ES-I3 (cell line): ENCODE data around the gene PDIK1L.
A peak's percentile ranks its signal among the peaks of the same experiment; 100 is the strongest.

Experiments
- H3K36me3 ChIP-seq: 2 replicates; pipeline ENCODE4 v1.6.1; 2013; ENCODE audit warnings: mild to moderate bottlenecking, low read length, control low read depth, moderate library complexity; ENCODE audit not compliant: insufficient read depth
- H3K4me1 ChIP-seq: 2 replicates; pipeline ENCODE4 v1.6.1; 2013; ENCODE audit warnings: mild to moderate bottlenecking, control low read depth, low read length; ENCODE audit not compliant: insufficient read depth
- H3K9ac ChIP-seq: 2 replicates; pipeline ENCODE4 v1.6.1; 2013; ENCODE audit warnings: low read depth, mild to moderate bottlenecking, low read length, moderate library complexity
- H3K9me3 ChIP-seq: 2 replicates; pipeline ENCODE4 v1.6.1; 2013; ENCODE audit warnings: mild to moderate bottlenecking, low read length, moderate library complexity; ENCODE audit not compliant: control insufficient read depth, insufficient read depth

Gene PDIK1L

DNA sequence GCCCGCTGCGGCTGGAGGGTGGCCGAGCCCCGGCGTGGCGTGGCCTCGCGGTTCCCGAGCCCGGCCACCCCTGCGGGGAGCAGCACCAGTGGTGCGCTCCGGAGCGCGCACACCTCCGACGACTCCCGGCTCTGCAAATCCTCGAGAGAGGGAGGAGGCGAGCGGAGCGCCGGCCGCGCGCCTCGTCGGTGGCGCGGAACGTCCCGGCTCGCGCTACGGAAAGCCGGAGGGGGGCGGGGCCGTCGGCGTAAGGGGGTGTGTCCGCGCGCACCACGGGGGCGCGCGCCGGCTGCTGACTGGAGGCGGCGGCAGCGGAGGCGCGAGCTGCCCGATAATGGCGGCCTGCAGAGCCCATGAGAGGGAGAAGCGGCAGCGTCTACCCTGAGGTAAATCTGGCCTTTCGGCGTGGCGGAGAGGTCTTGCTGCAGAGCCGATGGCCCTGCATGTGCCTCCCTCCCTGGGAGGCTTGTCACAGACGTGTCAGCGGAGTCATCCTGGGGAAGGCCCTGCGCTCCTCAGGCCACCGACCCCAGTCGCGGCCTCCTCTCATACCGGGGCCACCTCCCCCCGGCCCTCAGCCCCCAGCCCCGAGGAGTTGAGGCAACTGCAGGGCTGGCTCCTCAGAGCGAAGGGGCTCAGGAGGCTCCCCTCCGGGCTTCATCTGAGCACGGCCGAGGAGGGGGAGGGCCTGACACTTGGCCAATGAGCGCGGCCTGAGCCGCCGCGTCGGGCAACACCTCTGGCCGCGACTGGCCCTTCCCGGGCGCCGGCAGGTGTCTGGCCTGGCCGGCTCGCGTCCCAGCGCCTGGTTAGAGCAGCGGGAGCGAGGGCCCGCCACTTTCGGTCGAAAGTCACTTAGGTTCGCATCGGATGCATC, at the start of gene PDIK1L:
Gene PDIK1L, plus strand, starts transcription at position 295 of the 877 bp plus-strand sequence. CDS start 2,485 bp downstream, outside the sequence.
- H3K36me3 ChIP-seq, result no peaks in the 10 kb centered on the region
- H3K4me1 ChIP-seq, result peaks cover 4% of the 10 kb centered on the region; the same call in 1 of the 2 replicates
- no peaks in the 10 kb centered on the region for H3K9me3 ChIP-seq
- peak within 1 kb of the TSS; percentile 93 for H3K9ac ChIP-seq

DNA sequence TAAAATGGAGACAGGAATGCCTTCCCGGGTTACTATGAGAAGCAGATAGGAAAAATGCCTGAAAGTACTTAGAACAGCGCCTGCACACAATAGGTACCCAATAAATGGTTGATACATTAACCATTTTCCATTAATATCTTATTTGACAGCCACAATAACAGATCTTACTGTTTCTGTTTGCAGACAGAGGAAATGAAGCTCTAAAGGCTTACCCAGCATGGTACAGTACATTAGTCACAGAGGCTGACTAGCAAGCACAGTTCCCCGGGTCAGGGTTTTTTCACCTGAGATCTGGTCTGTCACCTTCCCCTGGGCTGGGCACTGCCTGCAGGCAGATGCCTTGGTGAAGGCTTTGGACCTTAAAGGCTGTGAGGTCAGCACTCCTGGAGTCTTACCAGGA, 47.1 kb upstream of the PDIK1L start:
- Histone ChIP-seq H3K9me3 (no peaks in the 10 kb centered on the region), H3K4me1 (peaks cover 5% of the 10 kb centered on the region; the same call in 1 of the 2 replicates), H3K36me3 (no peaks in the 10 kb centered on the region), H3K9ac (no peak overlapping the region)

GRCh38 chr1:26066160-26066559, 45.5 kb upstream of the PDIK1L start:
- no peaks in the 10 kb centered on the region for H3K9me3 ChIP-seq
- H3K4me1 ChIP-seq, result peaks cover 5% of the 10 kb centered on the region; the same call in 1 of the 2 replicates
- no peaks in the 10 kb centered on the region for H3K36me3 ChIP-seq
- H3K9ac ChIP-seq, result no peak overlapping the region

DNA sequence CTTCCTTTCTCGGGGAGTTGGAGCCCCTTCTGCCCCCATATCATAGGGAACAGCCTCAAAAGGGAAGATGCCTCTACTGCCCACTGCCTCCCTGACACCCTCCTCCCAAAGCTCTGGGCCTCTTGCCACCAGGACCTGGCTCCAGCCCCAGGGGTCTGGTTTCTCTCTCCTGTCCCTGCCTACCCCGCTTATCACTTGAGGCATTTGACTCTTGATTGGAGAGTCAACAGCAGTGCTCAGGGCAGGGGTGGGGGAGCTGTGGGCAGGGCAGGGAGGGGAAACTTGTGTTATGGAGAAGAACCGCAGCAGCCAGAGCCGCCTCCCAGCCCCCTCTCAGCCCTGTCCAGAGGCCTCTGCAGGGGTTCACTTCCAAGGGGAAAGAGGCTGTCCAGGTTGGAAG, 44.8 kb upstream of the PDIK1L start:
- peaks cover 5% of the 10 kb centered on the region; the same call in 1 of the 2 replicates for H3K4me1 ChIP-seq
- H3K9me3 ChIP-seq, result no peaks in the 10 kb centered on the region
- H3K36me3 ChIP-seq, result no peaks in the 10 kb centered on the region
- no peak overlapping the region for H3K9ac ChIP-seq

DNA sequence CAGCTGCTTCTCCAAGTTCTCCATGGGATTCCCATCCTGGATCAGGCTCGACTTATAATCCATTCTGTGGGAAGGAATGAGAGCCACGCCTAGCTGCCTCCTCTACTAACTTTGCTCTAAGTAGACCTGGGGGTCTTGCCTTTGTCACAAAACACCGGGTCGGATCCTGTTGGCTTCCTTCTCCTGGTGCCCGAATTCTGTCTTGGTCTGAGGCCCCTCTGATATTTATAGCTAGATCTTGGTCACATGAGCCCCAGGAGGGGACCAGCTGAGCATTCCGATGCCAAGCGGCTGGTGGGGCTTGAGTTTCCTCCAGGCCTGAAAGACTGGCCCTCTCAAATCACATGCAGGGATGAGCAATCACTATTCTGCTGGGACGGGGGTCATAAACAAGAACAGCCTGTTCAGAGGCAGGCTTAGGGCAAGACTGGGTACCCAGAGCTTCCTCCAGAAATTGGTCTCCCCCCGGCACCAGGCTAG, 44.2 kb upstream of the PDIK1L start, which contains the start of gene TRIM63:
Gene TRIM63, minus strand, starts transcription at position 199 of the 480 bp plus-strand sequence. Its CDS starts 136 bp downstream, at position 63.
- no peaks in the 10 kb centered on the region for H3K36me3 ChIP-seq
- no peak within 1 kb of the TSS for H3K9ac ChIP-seq
- no peaks in the 10 kb centered on the region for H3K9me3 ChIP-seq
- H3K4me1 ChIP-seq, result peaks cover 5% of the 10 kb centered on the region; the same call in 1 of the 2 replicates

DNA sequence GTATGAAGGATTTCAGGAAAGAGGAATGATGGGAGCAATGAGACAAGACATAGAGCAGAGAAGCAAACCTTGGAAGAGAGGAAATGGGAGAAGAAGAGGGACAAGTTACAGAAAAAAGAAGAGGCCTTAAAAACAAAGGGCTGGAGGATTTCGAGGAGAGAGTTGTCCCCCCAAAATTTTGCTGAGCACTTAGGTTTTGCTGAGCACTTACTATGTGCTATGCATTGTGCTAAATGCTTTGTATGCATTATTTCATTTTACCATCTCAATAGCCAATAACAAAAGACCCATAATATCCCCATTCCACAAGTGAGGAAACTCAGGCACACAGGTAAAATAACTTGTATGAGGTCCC, 41.7 kb upstream of the PDIK1L start:
- no peak overlapping the region for H3K9ac ChIP-seq
- peaks cover 5% of the 10 kb centered on the region; the same call in 1 of the 2 replicates for H3K4me1 ChIP-seq

GRCh38 chr1:26070296-26070962, 41.2 kb upstream of the PDIK1L start:
- peaks cover 5% of the 10 kb centered on the region; the same call in 1 of the 2 replicates for H3K4me1 ChIP-seq
- H3K36me3 ChIP-seq, result no peaks in the 10 kb centered on the region
- no peak overlapping the region for H3K9ac ChIP-seq
- H3K9me3 ChIP-seq, result no peaks in the 10 kb centered on the region

More for the DNA sequence above, 41.7 kb upstream of the PDIK1L start:
- Histone ChIP-seq H3K9me3 (no peaks in the 10 kb centered on the region), H3K36me3 (no peaks in the 10 kb centered on the region)

GRCh38 chr1:26070963-26071342, 40.7 kb upstream of the PDIK1L start:
- Histone ChIP-seq H3K9ac (no peak overlapping the region), H3K9me3 (no peaks in the 10 kb centered on the region), H3K36me3 (no peaks in the 10 kb centered on the region), H3K4me1 (peaks cover 5% of the 10 kb centered on the region; the same call in 1 of the 2 replicates)

DNA sequence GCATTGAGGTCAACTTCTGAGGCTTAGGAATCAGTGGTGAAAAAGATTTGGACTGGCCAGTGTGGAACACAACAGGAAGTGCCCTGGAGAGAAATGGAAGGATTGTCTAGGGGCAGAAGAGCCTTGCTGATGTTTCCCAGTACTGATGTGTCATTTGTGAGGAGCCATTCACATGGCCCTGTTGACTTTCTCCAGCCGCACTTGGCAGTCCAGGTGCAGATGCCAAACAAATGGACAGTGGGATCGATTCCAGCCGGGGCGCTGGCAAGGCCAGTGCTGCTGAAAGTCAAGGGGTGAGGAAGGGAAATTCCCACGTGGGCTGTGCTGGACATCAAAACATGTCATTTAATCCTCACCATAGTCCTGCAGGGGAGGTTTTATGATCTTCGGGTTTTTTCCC, 39.3 kb upstream of the PDIK1L start:
- Histone ChIP-seq H3K36me3 (no peaks in the 10 kb centered on the region), H3K9ac (no peak overlapping the region)

DNA sequence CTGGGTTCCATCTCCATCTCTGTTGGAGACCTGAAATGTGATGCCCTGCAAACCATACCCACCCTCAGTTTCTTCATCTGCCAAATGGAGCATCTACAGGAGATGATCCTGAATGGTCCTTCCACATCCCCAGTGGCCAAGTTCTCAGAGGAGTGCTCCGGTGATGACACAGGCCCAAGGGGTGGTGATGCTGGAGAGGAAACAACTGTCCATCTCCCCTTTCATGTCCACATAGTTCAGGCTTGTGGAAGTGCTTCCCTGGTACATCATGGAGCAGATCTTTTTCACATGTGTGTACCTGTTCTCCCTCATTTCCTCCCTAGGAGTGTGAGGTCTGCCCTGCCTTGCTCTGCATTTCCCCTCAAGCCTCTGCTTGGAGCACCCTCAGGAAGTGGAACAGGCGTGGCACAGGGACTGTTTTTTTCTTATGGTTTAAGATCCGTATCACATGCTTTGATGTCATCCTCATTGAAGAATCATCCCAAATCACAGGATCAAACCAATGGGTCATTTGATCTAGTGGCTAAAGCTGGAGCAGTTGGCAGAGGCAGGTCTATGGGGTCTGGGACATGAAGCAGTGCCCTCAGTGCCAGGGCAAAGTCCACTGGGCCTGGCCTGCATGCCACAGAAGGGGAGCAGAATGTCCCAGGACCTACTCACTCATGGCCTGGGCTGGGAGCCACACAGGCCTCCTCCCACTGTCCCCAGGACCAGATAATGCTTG, 36.0 kb upstream of the PDIK1L start:
- Histone ChIP-seq H3K9ac (no peak overlapping the region), H3K4me1 (peaks cover 7% of the 10 kb centered on the region; the same call in 1 of the 2 replicates), H3K9me3 (no peaks in the 10 kb centered on the region), H3K36me3 (no peaks in the 10 kb centered on the region)

More for the DNA sequence above, 39.3 kb upstream of the PDIK1L start:
- Histone ChIP-seq H3K4me1 (peaks cover 1% of the 10 kb centered on the region; the same call in 1 of the 2 replicates), H3K9me3 (no peaks in the 10 kb centered on the region)

DNA sequence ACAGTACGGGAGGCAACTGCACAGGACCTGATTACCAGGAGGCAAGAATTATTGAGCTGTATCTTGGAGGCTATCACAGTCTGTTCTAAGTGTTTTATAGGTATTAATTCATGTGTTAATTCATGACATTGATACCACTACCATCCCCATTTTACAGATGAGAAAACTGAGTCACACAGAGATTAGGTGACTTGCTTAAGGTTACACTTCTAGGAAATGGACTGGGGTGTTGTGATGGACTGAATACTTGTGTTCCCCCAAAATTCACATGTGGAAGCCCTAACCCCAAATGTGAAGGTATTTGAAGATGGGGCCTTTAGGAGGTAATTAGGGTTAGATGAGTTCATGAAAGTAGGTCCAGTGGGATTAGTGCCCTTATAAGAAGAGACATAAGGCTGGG, 34.1 kb upstream of the PDIK1L start:
- Histone ChIP-seq H3K9me3 (no peaks in the 10 kb centered on the region), H3K4me1 (peaks cover 11% of the 10 kb centered on the region), H3K36me3 (no peaks in the 10 kb centered on the region), H3K9ac (no peak overlapping the region)

DNA sequence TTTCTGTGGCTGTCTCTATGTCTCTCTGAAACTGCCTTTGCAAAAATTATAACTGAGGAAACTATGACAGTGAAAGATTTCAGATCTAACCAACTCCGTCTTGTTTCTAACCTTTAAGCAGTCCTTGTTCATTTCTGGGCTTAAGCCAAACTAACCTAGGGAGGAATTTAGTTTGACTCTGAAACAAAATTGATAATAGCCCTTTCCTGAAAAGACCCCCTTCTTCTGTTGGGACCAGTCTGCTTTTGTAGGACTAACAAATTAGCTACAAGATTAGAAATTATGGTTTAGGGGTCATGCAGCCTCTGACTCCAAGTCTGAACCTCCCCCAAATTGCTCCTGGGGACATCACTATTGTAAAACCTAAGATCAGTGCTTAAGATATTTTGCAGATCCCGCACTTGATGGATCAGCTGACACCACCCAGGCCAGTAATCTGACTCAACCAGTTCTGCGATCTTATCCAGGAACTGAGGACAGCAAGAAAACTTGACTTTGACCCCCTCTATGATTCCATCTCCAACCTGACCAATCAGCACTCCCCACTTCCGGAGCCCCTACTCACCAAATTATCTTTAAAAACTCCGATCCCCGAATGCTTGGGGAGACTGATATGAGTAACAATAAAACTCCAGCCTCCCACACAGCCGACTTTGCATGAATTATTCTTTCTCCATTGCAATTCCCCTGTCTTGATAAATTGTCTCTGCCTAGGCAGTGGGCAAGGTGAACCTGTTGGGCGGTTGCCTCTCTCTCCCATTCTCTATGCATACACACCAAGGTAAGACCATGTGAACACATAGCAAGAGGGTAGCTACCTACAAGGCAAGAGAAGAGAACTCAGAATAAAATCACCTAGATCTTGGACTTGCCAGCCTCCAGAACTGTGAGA, 33.1 kb upstream of the PDIK1L start:
- no peaks in the 10 kb centered on the region for H3K9me3 ChIP-seq
- H3K4me1 ChIP-seq, result peaks cover 11% of the 10 kb centered on the region
- H3K9ac ChIP-seq, result no peak overlapping the region
- no peaks in the 10 kb centered on the region for H3K36me3 ChIP-seq

- Histone ChIP-seq H3K36me3 (no peaks in the 10 kb centered on the region), H3K9ac (no peak overlapping the region), H3K9me3 (no peaks in the 10 kb centered on the region), H3K4me1 (peaks cover 11% of the 10 kb centered on the region)
These were observed 32.5 kb upstream of the PDIK1L start for GRCh38 chr1:26079178-26079563.
